ENCODE measurements around the gene RPS6KA2. TPM values are rescaled to one million over a fixed set of nuclear protein-coding genes. Genes with fewer than 3 reads are reported as not detected.
A peak's percentile ranks its signal among the peaks of the same experiment; 100 is the strongest.

The RPS6KA2 gene
- total RNA-seq, 4 donors from 2014 or later: 11.8 to 66.0 (median 19.2) TPM

- Histone ChIP-seq H3K4me1 (peaks cover 0 to 9% (median 0%) of the 10 kb centered on the region in 3 donors), H3K36me3 (peaks cover 0 to 59% (median 0%) of the 10 kb centered on the region in 3 donors), H3K27me3 (no peaks in the 10 kb centered on the region), H3K4me3 (no peak overlapping the region), H3K9me3 (no peaks in the 10 kb centered on the region), H3K27ac (no peak overlapping the region)
- no peak for DNase-seq
- WGBS, 2 donors: 79 to 84% methylated on average over 5 to 18 of the region's 22 CpGs
- TF ChIP-seq POLR2A (IDR thresholded peaks at IDR 0.05): no peak
- no peak for TF ChIP-seq CTCF (IDR thresholded peaks at IDR 0.05)
- intact Hi-C loops (cut with DNase I): no loop called here
Measured at GRCh38 chr6:166423051-166423745, 203.9 kb downstream of the RPS6KA2 start.

GRCh38 chr6:166422201-166422940 lies 204.7 kb downstream of the RPS6KA2 start:
- peaks cover 0 to 9% (median 0%) of the 10 kb centered on the region in 3 donors for H3K4me1 ChIP-seq
- H3K36me3 ChIP-seq: peaks cover 0 to 67% (median 0%) of the 10 kb centered on the region in 3 donors
- H3K27me3 ChIP-seq: no peaks in the 10 kb centered on the region
- intact Hi-C loops (cut with DNase I): no loop called here
- H3K27ac ChIP-seq: no peak overlapping the region
- WGBS, 2 donors: 90 to 91% methylated on average over 11 to 13 of the region's 20 CpGs
- H3K4me3 ChIP-seq: no peak overlapping the region
- TF ChIP-seq POLR2A (IDR thresholded peaks at IDR 0.05) (no peak), CTCF (IDR thresholded peaks at IDR 0.05) (no peak)
- no peaks in the 10 kb centered on the region for H3K9me3 ChIP-seq
- no peak for DNase-seq

GRCh38 chr6:166420351-166420750 lies 206.7 kb downstream of the RPS6KA2 start:
- no peaks in the 10 kb centered on the region for H3K9me3 ChIP-seq
- H3K27me3 ChIP-seq: no peaks in the 10 kb centered on the region
- H3K27ac ChIP-seq: no peak overlapping the region
- no peak for TF ChIP-seq CTCF (IDR thresholded peaks at IDR 0.05)
- TF ChIP-seq POLR2A (IDR thresholded peaks at IDR 0.05): no peak
- intact Hi-C loops (cut with DNase I): no loop called here
- peaks cover 0 to 79% (median 0%) of the 10 kb centered on the region in 3 donors for H3K36me3 ChIP-seq
- 57 to 61% methylated on average over 6 of the region's 6 CpGs for WGBS, 2 donors
- DNase-seq: no peak
- peaks cover 0 to 9% (median 0%) of the 10 kb centered on the region in 3 donors for H3K4me1 ChIP-seq
- no peak overlapping the region for H3K4me3 ChIP-seq

- H3K36me3 ChIP-seq: peaks cover 0 to 83% (median 0%) of the 10 kb centered on the region in 3 donors
- intact Hi-C loops (cut with DNase I): no loop called here
- no peak overlapping the region for H3K4me3 ChIP-seq
- TF ChIP-seq CTCF (IDR thresholded peaks at IDR 0.05): no peak
- TF ChIP-seq POLR2A (IDR thresholded peaks at IDR 0.05): no peak
- DNase-seq: no peak
- peaks cover 0 to 9% (median 0%) of the 10 kb centered on the region in 3 donors for H3K4me1 ChIP-seq
- H3K27ac ChIP-seq: peak overlapping the region in 2 of 4 donors; percentile 27 to 28
- no peaks in the 10 kb centered on the region for H3K27me3 ChIP-seq
- H3K9me3 ChIP-seq: no peaks in the 10 kb centered on the region
- WGBS, 2 donors: 89 to 95% methylated on average over 8 to 11 of the region's 15 CpGs
Measured at GRCh38 chr6:166419717-166420116, 207.3 kb downstream of the RPS6KA2 start.

- intact Hi-C loops (cut with DNase I): no loop called here
- Histone ChIP-seq H3K36me3 (peaks cover 0 to 86% (median 0%) of the 10 kb centered on the region in 3 donors), H3K9me3 (no peaks in the 10 kb centered on the region), H3K27me3 (no peaks in the 10 kb centered on the region), H3K4me1 (peaks cover 0 to 9% (median 0%) of the 10 kb centered on the region in 3 donors), H3K4me3 (no peak overlapping the region), H3K27ac (peak overlapping the region in 2 of 4 donors; percentile 28 to 33)
- DNase-seq: no peak
- TF ChIP-seq CTCF (IDR thresholded peaks at IDR 0.05) (no peak), POLR2A (IDR thresholded peaks at IDR 0.05) (no peak)
- WGBS, 2 donors: 51 to 67% methylated on average over 1 to 7 of the region's 7 CpGs
Measured at GRCh38 chr6:166419286-166419685, 207.8 kb downstream of the RPS6KA2 start.
